ENCODE measurements around the gene TSEN2. TPM values are rescaled to one million over a fixed set of nuclear protein-coding genes. Genes with fewer than 3 reads are reported as not detected.
A peak's percentile ranks its signal among the peaks of the same experiment; 100 is the strongest.

TSEN2 gene
- total and polyA plus RNA-seq, 2 of the 13 experiments (the other 11 are each of a cell fraction or from before 2014, with no cell fraction given), result 11.0 to 17.3 TPM

DNA sequence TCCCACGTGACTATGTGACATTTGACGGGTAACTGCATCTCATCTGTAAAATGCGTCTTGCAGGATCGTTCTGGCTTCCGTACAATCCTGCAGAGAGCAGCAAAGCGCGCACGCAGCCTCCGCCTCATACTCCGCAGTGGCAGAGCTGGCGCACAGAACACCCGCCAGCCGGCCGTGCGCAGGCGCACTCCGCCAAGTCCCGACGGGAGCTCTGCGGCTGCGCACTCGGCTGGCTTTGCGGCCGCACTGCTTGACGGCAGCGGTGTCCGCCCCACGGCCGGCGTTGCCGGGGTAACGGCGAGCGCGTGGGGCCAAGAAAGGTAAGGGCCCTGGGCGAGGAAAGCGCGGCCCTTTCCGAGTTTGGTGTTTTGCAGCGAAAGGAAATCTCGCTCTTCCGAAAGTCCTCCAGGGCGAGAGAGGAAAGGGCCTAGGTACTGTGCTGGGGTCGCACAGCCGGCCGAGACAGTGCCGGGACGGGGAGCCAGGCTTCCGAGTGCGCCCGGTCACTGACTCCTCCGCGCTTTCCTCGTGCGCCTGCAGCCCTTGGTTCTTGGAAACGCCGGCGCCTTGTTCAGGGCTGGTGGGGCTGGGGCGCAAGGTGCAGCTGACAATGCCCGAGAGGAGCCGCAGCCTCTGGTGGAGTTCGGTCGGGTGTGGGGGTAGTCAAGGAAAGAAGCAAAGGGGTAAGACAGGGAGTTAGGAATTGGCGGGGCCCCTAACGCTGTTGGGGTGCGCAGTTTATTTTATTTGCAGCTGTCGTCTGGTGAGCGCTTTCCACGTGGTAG is at the start of gene TSEN2 (continued):
- TF ChIP-seq, protein P1, sequence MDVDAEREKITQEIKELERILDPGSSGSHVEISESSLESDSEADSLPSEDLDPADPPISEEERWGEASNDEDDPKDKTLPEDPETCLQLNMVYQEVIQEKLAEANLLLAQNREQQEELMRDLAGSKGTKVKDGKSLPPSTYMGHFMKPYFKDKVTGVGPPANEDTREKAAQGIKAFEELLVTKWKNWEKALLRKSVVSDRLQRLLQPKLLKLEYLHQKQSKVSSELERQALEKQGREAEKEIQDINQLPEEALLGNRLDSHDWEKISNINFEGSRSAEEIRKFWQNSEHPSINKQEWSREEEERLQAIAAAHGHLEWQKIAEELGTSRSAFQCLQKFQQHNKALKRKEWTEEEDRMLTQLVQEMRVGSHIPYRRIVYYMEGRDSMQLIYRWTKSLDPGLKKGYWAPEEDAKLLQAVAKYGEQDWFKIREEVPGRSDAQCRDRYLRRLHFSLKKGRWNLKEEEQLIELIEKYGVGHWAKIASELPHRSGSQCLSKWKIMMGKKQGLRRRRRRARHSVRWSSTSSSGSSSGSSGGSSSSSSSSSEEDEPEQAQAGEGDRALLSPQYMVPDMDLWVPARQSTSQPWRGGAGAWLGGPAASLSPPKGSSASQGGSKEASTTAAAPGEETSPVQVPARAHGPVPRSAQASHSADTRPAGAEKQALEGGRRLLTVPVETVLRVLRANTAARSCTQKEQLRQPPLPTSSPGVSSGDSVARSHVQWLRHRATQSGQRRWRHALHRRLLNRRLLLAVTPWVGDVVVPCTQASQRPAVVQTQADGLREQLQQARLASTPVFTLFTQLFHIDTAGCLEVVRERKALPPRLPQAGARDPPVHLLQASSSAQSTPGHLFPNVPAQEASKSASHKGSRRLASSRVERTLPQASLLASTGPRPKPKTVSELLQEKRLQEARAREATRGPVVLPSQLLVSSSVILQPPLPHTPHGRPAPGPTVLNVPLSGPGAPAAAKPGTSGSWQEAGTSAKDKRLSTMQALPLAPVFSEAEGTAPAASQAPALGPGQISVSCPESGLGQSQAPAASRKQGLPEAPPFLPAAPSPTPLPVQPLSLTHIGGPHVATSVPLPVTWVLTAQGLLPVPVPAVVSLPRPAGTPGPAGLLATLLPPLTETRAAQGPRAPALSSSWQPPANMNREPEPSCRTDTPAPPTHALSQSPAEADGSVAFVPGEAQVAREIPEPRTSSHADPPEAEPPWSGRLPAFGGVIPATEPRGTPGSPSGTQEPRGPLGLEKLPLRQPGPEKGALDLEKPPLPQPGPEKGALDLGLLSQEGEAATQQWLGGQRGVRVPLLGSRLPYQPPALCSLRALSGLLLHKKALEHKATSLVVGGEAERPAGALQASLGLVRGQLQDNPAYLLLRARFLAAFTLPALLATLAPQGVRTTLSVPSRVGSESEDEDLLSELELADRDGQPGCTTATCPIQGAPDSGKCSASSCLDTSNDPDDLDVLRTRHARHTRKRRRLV (CRISPR knock-in tag; IDR thresholded peaks at IDR 0.05), result 0 out of 2 replicates have a peak, but pooled peaks have one; percentile 85
- TF ChIP-seq TGIF2 (CRISPR knock-in tag; IDR thresholded peaks at IDR 0.05), result 0 out of 2 replicates have a peak, but pooled peaks have one; percentile 68
- TF ChIP-seq ZNF335 (CRISPR knock-in tag; IDR thresholded peaks at IDR 0.05), result no peak; the same call in 1 of the 2 replicates
- TF ChIP-seq FOSL1 (CRISPR knock-in tag; IDR thresholded peaks at IDR 0.05; ENCODE audit: borderline replicate concordance), result no peak
- TF ChIP-seq ZSCAN21 (CRISPR knock-in tag; IDR thresholded peaks at IDR 0.05; ENCODE audit: borderline replicate concordance), result peak; percentile 64; the same call in 1 of the 2 replicates
- TF ChIP-seq, protein P2, sequence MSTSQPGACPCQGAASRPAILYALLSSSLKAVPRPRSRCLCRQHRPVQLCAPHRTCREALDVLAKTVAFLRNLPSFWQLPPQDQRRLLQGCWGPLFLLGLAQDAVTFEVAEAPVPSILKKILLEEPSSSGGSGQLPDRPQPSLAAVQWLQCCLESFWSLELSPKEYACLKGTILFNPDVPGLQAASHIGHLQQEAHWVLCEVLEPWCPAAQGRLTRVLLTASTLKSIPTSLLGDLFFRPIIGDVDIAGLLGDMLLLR (CRISPR knock-in tag; IDR thresholded peaks at IDR 0.05), result peak; percentile 64
- TF ChIP-seq ZNF672 (CRISPR knock-in tag; IDR thresholded peaks at IDR 0.05), result no peak
- TF ChIP-seq PPARG (CRISPR knock-in tag; conservative IDR thresholded peaks at IDR 0.05), result no peak
- no peak for TF ChIP-seq ZSCAN12 (CRISPR knock-in tag; IDR thresholded peaks at IDR 0.05)
- TF ChIP-seq ZNF329 (CRISPR knock-in tag; IDR thresholded peaks at IDR 0.05; ENCODE audit: low read depth), result peak; percentile 17; the same call in 1 of the 2 replicates
- TF ChIP-seq ZNF879 (CRISPR knock-in tag; IDR thresholded peaks at IDR 0.05), result peak; percentile 88; the same call in 1 of the 2 replicates
- TF ChIP-seq, protein P3, sequence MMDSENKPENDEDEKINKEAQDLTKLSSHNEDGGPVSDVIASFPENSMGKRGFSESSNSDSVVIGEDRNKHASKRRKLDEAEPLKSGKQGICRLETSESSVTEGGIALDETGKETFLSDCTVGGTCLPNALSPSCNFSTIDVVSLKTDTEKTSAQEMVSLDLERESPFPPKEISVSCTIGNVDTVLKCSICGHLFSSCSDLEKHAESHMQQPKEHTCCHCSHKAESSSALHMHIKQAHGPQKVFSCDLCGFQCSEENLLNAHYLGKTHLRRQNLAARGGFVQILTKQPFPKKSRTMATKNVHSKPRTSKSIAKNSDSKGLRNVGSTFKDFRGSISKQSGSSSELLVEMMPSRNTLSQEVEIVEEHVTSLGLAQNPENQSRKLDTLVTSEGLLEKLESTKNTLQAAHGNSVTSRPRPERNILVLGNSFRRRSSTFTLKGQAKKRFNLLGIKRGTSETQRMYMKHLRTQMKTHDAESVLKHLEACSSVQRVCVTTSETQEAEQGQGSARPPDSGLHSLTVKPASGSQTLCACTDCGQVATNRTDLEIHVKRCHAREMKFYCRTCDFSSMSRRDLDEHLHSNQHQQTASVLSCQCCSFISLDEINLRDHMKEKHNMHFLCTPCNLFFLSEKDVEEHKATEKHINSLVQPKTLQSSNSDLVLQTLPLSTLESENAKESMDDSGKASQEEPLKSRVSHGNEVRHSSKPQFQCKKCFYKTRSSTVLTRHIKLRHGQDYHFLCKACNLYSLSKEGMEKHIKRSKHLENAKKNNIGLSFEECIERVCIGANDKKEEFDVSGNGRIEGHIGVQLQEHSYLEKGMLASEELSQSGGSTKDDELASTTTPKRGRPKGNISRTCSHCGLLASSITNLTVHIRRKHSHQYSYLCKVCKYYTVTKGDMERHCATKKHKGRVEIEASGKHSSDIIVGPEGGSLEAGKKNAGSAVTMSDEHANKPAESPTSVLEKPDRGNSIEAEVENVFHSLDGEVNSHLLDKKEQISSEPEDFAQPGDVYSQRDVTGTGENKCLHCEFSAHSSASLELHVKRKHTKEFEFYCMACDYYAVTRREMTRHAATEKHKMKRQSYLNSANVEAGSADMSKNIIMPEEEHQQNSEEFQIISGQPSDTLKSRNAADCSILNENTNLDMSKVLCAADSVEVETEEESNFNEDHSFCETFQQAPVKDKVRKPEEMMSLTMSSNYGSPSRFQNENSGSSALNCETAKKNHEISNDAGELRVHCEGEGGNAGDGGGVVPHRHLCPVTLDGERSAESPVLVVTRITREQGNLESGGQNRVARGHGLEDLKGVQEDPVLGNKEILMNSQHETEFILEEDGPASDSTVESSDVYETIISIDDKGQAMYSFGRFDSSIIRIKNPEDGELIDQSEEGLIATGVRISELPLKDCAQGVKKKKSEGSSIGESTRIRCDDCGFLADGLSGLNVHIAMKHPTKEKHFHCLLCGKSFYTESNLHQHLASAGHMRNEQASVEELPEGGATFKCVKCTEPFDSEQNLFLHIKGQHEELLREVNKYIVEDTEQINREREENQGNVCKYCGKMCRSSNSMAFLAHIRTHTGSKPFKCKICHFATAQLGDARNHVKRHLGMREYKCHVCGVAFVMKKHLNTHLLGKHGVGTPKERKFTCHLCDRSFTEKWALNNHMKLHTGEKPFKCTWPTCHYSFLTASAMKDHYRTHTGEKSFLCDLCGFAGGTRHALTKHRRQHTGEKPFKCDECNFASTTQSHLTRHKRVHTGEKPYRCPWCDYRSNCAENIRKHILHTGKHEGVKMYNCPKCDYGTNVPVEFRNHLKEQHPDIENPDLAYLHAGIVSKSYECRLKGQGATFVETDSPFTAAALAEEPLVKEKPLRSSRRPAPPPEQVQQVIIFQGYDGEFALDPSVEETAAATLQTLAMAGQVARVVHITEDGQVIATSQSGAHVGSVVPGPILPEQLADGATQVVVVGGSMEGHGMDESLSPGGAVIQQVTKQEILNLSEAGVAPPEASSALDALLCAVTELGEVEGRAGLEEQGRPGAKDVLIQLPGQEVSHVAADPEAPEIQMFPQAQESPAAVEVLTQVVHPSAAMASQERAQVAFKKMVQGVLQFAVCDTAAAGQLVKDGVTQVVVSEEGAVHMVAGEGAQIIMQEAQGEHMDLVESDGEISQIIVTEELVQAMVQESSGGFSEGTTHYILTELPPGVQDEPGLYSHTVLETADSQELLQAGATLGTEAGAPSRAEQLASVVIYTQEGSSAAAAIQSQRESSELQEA (CRISPR knock-in tag; IDR thresholded peaks at IDR 0.05; ENCODE audit: not compliant biosample characterization), result no peak
